ENCODE measurements around the gene PLEKHH3.
"Not testable (repeated sequence)": the region's sequence is repeated elsewhere in the genome, so short reads cannot be mapped to it uniquely, and the experiment has no call there.

- not testable (repeated sequence) for TF ChIP-seq CTCF (conservative IDR thresholded peaks at IDR 0.05 in 1 of 2, IDR thresholded peaks at IDR 0.05 in 1 of 2; ENCODE audit: extremely low read depth in 1 of 2, insufficient read depth in 1 of 2, low read depth in 1 of 2, low read length in 2 of 2); EZH2 (IDR thresholded peaks at IDR 0.05; ENCODE audit: borderline replicate concordance, low read length)
Measured at GRCh38 chr17:42621987-42622386, 54.8 kb downstream of the PLEKHH3 start.
